Measurements from ENCODE around the gene QDPR. TPM values are rescaled to one million over a fixed set of nuclear protein-coding genes. Genes with fewer than 3 reads are reported as not detected.

QDPR gene
- total RNA-seq, 1 donor from 2014 or later: 50.2 TPM

GRCh38 chr4:17510582-17510981, 1.3 kb downstream of the QDPR start:
- intact Hi-C loops (cut with micrococcal nuclease): no loop called here
- peaks cover 31% of the 10 kb centered on the region for H3K36me3 ChIP-seq
- H3K4me3 ChIP-seq: peak overlapping the region; percentile 86
- peak overlapping the region; percentile 85 for H3K27ac ChIP-seq (replicated peaks)
- no peak for DNase-seq
- peaks cover under 1% of the 10 kb centered on the region for H3K27me3 ChIP-seq (ENCODE audit: low read depth)
- peaks cover 27% of the 10 kb centered on the region for H3K4me1 ChIP-seq
- no peak for TF ChIP-seq CTCF (IDR thresholded peaks at IDR 0.05; ENCODE audit: borderline replicate concordance)
- no peaks in the 10 kb centered on the region for H3K9me3 ChIP-seq (replicated peaks)

- H3K4me1 ChIP-seq: no peaks in the 10 kb centered on the region
- no peak for TF ChIP-seq CTCF (IDR thresholded peaks at IDR 0.05; ENCODE audit: borderline replicate concordance)
- H3K36me3 ChIP-seq: peaks cover 87% of the 10 kb centered on the region
- DNase-seq: no peak
- no peaks in the 10 kb centered on the region for H3K27me3 ChIP-seq (ENCODE audit: low read depth)
- H3K4me3 ChIP-seq: no peak overlapping the region
- no peaks in the 10 kb centered on the region for H3K9me3 ChIP-seq (replicated peaks)
- intact Hi-C loops (cut with micrococcal nuclease): no loop called here
- H3K27ac ChIP-seq (replicated peaks): no peak overlapping the region
These were observed 7.8 kb downstream of the QDPR start for GRCh38 chr4:17504081-17504480.

- Histone ChIP-seq H3K4me1 (no peaks in the 10 kb centered on the region), H3K9me3 (replicated peaks) (no peaks in the 10 kb centered on the region), H3K27ac (replicated peaks) (no peak overlapping the region), H3K27me3 (ENCODE audit: low read depth) (no peaks in the 10 kb centered on the region), H3K4me3 (no peak overlapping the region), H3K36me3 (peaks cover 88% of the 10 kb centered on the region)
- TF ChIP-seq CTCF (IDR thresholded peaks at IDR 0.05; ENCODE audit: borderline replicate concordance): no peak
- intact Hi-C loops (cut with micrococcal nuclease): no loop called here
- no peak for DNase-seq
These were observed 9.1 kb downstream of the QDPR start for GRCh38 chr4:17502756-17503155.

GRCh38 chr4:17500574-17500973, 11.3 kb downstream of the QDPR start:
- no peak for DNase-seq
- Histone ChIP-seq H3K27me3 (ENCODE audit: low read depth) (no peaks in the 10 kb centered on the region), H3K36me3 (peaks cover 72% of the 10 kb centered on the region), H3K27ac (replicated peaks) (no peak overlapping the region), H3K4me1 (no peaks in the 10 kb centered on the region), H3K9me3 (replicated peaks) (no peaks in the 10 kb centered on the region), H3K4me3 (no peak overlapping the region)
- intact Hi-C loops (cut with micrococcal nuclease): no loop called here
- TF ChIP-seq CTCF (IDR thresholded peaks at IDR 0.05; ENCODE audit: borderline replicate concordance): no peak

GRCh38 chr4:17497890-17498523, 13.9 kb downstream of the QDPR start:
- Histone ChIP-seq H3K27ac (replicated peaks) (no peak overlapping the region), H3K36me3 (peaks cover 66% of the 10 kb centered on the region), H3K4me1 (no peaks in the 10 kb centered on the region), H3K27me3 (ENCODE audit: low read depth) (no peaks in the 10 kb centered on the region), H3K4me3 (no peak overlapping the region), H3K9me3 (replicated peaks) (no peaks in the 10 kb centered on the region)
- no peak for TF ChIP-seq CTCF (IDR thresholded peaks at IDR 0.05; ENCODE audit: borderline replicate concordance)
- intact Hi-C loops (cut with micrococcal nuclease): no loop called here
- DNase-seq: no peak

Data from left ventricle myocardium inferior (tissue), 1 donor.